ENCODE data around the gene TMCC1.
A peak's percentile ranks its signal among the peaks of the same experiment; 100 is the strongest.
"Not testable (repeated sequence)": the region's sequence is repeated elsewhere in the genome, so short reads cannot be mapped to it uniquely, and the experiment has no call there.

The TMCC1 gene

DNA sequence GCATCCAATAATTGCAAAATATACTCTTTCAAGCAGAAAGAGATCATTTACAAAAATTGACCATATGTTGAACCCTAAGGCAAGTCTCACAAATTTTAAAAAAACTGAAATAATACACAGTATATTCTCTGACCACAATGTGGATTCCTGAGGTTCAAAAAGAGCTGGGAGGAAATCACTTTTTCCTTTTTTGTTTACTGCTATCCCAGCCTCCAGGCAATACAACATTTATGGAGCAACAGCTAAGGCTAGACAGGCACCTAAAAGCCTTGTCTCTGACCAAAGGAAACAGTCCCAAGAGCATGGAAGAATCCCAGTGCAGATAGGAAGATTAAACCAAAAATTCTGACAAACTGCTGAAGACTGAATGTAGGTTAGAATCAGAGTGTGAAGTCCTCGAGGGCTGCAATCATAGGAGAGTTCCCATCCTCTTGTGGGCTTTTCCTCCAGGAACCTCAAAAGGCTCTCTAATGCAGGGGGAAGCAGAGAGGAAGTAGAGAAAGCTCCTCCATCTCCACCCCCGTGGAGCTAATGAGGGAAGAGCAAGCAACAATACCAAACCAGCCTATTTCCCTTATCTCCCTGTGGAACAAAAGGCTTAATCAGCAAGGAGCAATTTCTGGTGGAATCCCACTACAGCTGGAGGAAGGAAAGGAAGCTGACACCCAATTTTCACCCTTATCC, 57.0 kb downstream of the TMCC1 start:
- no peak for DNase-seq (ENCODE audit: low spot score)

- DNase-seq (ENCODE audit: low spot score) = no peak
Measured at GRCh38 chr3:129835198-129835597, 58.3 kb downstream of the TMCC1 start.

DNA sequence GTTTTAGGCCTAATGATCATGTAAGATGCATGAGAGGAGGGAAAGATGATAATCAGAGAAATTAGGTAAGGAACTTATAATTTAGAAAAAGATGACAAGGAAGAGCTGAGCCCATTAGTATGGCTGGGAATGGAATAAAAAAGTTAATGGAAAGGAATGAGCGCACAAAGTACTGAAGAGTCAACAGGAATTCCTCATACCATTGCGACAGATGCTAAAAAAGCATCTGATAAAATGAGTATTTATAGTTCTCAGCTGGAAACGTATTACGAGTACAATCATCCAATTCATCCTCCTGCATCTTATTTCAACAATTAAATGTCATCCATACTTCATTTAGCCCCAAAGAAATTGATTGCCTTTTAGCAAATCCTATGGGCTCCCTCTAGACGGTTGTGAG, 58.9 kb downstream of the TMCC1 start:
- no peak for DNase-seq (ENCODE audit: low spot score)

DNA sequence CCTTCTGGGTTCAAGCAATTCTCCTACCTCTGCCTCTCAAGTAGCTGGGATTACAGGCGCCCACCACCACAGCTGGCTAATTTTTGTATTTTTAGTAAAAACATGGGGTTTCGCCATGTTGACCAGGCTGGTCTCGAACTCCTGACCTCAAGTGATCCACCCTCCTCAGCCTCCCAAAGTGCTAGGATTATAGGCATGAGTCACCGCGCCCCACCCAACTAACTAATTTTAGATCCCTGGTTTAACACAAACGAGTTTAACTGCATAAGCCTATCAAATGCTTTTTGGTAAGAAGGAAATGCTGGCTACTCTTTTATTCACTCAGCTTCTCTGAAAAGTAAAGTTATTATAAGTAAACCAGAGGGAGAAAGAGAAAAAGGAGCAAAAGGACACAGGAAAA, 61.6 kb downstream of the TMCC1 start:
- DNase-seq (ENCODE audit: low spot score) = not testable (repeated sequence)

- DNase-seq (ENCODE audit: low spot score) = no peak
Measured at GRCh38 chr3:129831503-129831902, 62.0 kb downstream of the TMCC1 start.

DNA sequence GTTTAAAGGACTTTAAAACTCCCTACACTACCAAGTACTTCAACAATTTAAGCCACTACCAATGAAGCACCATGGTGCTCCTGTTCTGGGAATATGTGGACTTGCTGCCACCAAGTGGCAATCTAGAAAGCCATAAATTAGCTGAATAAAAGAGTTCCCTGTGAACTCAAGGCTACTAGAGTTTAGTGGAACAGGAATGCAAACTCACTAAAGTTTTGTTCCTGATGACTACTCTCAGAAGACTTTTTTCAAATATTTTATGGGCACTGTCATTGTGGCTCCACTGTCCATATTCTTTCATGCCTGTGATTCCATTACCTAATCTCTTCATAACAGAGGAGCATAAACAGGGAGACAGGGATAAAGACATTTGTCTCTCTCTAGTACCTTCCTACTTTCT, 63.9 kb downstream of the TMCC1 start:
- peak; percentile 90 for DNase-seq (ENCODE audit: low spot score)

- DNase-seq (ENCODE audit: low spot score) = peak; percentile 12
Measured at GRCh38 chr3:129827765-129828164, 65.7 kb downstream of the TMCC1 start.

DNA sequence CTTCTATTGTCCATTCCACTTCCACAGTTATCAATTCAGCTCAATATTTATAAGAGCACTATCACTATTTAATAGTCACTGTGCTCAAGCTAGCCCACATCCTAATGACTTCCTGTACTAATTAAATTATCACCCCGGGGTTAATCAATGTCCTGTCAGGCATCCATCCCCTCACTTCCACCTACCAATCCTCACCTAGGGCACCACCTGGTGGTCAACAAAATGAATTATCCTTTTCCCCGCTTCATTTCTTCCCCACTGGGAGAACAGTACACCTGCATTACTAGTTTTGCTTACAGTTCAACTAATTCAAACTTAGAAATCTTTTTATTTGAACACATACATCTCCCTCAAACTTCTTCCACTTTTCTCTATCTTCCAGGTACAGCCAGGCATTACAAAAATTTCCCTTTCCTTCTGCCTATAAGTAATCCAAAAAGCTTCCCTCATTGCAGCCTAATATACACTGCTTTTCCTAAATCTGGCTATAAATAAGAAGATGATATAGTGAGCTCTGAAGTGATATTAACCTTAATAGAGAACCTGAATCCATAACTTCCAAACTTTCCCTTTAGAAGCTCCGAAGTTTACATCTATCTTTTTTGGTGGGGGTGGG, 68.5 kb downstream of the TMCC1 start:
- peak; percentile 76 for DNase-seq (ENCODE audit: low spot score)

GRCh38 chr3:129822679-129823078, 70.8 kb downstream of the TMCC1 start:
- no peak for DNase-seq (ENCODE audit: low spot score)

DNA sequence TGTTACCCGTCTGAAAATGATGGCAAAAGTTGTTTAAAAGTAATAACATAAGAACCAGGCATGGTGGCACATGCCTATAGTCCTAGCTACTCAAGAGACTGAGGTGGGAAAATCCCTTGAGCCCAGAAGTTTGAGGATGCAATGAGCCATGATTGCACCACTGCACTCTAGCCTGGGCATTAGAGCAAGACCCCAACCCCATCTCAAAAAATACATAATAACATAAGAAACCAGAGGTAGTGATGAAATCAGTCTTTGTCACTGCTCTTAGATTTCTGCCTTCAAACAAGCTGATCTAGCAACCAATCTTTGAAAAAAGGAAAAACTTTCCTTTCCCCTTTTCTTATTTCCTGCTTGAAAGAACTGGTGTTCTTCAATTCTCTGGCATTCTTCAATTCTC, 71.3 kb downstream of the TMCC1 start:
- no peak for DNase-seq (ENCODE audit: low spot score)

- no peak for DNase-seq (ENCODE audit: low spot score)
Measured at GRCh38 chr3:129820587-129820986, 72.9 kb downstream of the TMCC1 start.

DNA sequence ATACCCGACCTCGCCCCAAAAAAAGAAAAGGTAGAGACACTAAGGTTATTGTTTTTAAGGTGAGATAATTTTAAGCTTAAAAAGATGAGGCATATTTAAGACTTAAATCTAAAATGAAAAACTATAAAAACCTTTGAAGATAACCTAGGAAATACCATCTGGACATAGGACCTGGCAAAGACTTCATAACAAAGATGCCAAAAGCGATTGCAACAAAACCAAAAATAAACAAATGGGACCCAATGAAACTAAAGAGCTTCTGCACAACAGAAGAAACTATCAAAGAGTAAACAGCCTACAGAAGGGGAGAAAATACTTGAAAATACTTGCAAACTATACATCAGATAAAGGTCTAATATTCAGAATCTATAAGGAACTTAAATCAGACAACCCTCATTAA, 80.9 kb downstream of the TMCC1 start:
- no peak for DNase-seq (ENCODE audit: low spot score)

DNA sequence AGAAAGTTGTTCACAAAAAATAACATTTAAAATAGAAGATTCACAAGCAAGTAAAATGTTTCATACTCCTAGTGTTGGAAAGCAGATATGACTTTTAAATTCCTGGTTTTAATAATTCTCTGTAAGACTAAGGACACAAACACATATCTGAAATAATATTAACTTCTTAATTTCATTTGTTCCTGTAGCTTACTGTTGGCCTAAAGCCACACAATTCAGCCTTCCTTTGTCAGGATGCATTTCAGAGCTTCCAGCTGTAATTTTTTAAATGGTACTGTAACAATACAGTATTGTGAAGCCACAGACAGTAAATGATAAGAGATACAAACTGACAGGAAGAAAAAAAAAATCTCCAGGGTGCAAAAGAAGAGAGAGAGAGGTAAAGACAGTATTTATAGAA, 84.2 kb downstream of the TMCC1 start:
- no peak for DNase-seq (ENCODE audit: low spot score)

DNA sequence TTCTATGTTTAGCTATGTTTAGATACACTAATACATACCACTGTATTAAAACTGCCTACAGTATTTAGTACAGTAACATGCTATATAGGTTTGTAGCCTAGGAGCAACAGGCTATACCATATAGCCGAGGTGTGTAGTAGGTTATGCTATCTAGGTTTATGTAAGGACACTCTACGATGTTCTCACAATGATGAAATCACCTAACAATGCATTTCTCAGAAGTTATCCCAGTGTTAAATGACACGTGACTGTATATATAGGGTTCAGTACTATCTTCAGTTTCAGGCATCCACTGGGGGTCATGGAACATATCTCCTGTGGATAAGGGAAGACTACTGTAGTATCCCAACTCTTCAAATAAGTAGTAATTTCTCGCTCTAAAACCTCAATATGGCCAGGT, 97.4 kb downstream of the TMCC1 start:
- DNase-seq (ENCODE audit: low spot score) = no peak

GRCh38 chr3:129795186-129796010, 98.1 kb downstream of the TMCC1 start:
- DNase-seq (ENCODE audit: low spot score) = no peak

DNA sequence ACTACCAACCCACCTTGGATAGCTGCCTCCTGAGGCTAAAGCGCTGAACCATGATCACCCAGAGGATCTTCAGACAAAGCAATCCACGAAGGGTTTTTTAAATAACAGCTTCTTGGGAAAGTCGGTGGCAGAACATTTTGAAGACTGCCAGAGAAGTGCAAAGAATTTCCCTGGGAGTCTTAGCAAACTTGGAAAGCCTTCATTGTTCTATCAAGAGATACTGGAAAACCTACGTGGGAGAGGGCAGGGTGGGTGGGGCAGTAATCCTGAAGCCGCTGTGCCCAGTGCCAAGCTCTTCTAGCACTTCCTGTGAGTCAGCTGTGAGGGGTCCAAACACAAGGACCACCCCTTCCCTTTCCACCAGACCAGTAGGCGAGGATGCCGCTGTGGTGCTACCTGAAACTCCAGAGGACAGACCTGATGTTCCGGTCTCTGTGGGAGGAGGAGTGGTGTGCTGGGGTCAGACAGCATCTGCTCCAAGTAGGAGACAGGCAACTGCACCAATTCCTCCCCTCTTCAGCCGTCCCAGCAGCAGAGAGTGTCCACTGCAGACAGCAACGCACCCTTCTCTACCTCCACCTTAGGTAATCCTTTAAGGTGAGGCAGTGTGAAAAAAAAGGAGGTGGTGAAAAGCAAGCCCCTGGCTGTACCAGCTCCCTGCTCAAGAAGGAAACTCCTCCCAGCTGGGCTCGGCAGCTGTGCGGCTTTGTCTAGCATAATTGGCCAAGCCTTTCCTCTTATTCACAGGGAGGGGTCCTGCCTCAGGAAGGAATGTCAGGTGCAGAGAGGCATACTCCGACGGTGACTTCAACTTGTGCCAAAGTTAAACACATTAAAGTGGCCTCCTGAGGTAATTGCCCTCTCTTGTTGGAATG, 99.0 kb downstream of the TMCC1 start:
- peak; percentile 27 for DNase-seq (ENCODE audit: low spot score)

GRCh38 chr3:129793942-129794310, 99.6 kb downstream of the TMCC1 start:
- peak; percentile 78 for DNase-seq (ENCODE audit: low spot score)

- no peak for DNase-seq (ENCODE audit: low spot score)
Measured at GRCh38 chr3:129793319-129793718, 100.2 kb downstream of the TMCC1 start.

GRCh38 chr3:129783470-129783869, 110.0 kb downstream of the TMCC1 start:
- DNase-seq (ENCODE audit: low spot score) = no peak

- no peak for DNase-seq (ENCODE audit: low spot score)
Measured at GRCh38 chr3:129778871-129779270, 114.6 kb downstream of the TMCC1 start.

DNA sequence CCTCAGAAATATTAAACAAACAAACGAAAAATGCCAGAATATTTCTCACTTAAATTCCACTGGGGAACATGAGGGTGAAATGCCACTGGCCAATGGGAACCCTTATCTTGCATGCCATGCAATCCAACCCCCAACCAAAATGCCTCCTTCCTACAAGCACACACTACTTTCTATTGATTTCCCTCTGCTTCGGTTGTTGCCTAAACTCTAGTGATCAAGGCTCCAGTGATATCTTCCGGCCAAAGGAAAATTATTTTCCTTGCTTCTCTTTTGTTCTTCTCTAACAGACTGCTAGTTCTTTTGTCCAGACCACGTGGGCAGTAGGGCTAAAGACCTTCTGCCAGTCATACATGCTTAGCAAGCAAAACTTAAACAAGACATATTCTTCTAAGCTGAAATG, 115.7 kb downstream of the TMCC1 start:
- DNase-seq (ENCODE audit: low spot score) = peak; percentile 49

DNA sequence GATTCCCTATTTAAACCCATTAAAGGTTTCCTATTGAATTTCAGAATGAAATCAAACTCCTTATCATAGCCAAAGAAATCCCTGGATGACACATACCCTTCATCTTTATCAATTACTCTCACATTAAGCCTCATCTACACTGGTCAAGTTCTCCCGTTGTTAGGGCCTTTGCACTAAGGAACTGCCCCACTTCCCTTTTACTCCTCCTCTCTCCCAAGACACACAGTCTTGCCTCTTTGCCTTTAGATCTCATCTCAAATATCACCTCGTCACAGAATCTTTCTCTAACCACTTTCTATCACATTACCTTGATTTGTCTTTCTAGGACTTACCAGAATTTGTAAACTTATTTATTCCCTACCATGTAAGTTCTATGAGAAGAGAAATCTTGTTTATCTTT, 117.6 kb downstream of the TMCC1 start:
- DNase-seq (ENCODE audit: low spot score) = no peak
